ENCODE results near the gene AUTS2.
"Not testable (repeated sequence)": the region's sequence is repeated elsewhere in the genome, so short reads cannot be mapped to it uniquely, and the experiment has no call there.

The AUTS2 gene

GRCh38 chr7:69768986-69769595, 170.8 kb downstream of the AUTS2 start:
- no peak for DNase-seq

DNA sequence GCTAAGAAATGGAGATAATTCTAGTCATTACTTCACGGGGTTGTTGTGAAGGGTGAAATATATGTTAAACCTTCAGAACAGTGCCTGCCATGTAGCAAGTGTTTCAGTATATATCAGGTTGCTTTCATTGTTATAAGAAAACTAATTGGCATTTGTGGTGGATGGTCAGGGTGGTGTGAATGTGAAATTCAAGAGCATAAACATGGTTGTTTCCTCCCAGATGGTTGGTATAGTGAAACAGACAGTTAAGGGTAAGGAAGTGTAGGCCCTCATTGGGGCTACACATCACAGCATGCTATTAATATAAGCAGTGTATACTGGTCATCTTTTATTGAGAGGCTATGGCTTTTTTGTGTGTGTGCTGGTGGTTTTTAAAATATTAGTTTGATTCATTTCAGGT, 171.6 kb downstream of the AUTS2 start:
- DNase-seq = no peak

DNA sequence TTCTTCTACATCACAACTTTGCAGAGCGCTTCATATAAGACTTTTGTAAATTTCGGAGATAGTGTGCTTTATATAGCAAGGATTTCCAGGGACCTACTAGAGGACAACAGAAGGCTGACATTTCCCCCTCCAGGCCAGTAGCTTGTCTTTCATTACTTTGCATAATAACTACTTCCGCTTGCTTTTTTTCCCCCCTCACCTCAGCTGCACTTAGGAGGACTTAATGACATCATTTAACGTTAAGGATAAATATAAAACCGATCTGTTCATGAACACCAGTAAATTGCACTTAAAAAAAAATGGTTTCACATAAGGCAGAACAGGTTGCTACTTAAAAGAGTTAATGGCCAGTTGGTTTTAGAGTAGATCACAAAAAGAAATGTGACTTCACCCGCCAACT, 172.3 kb downstream of the AUTS2 start:
- no peak for DNase-seq

- DNase-seq = no peak
These were observed 174.6 kb downstream of the AUTS2 start for GRCh38 chr7:69772718-69773436.

GRCh38 chr7:69773535-69774225, 175.4 kb downstream of the AUTS2 start:
- DNase-seq = no peak

DNA sequence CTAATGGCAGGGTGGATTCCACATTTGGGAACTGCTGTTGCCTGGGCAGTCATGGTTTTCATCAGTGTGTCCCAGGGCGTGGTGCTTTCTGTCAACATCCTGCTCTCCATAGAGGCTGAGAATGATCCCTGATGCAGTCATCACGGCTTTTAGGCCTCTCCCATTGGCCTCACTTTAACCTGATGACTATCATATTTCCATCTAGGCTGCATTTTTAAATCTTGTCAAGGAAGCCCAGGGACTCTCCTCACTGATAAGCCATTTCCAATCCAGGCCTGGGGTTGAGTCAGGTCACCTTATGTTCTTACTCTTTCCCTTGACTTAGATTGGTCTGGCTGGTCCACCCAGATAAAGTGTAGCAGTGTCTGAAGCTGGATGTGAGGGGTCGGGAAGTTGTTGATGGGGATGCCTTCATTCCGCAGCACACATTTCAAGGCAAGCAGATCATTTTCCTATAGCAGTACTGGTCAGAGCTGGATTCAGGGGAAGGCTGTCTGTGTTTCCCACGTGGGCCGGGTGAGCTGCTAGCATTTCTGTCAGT, 177.0 kb downstream of the AUTS2 start:
- no peak for DNase-seq

- no peak for DNase-seq
These were observed 178.3 kb downstream of the AUTS2 start for GRCh38 chr7:69776611-69777010.

DNA sequence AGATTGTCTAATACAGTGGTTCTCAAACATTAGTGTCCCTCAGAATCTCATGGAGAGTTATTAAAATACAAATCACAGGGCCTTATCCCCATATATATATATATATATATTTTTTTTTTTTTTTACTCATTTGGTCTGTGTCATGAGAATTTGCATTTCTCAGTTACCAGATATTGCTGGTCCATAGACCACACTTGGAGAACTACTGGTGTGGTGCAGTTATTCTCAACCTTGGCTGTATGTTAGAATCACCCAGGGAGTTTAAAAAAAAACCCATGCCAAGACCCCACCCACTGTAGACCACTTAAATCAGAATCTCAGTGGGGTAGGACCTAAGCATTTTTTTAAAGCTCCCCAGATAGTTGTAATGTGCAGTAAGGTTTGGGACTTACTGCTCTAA, 179.9 kb downstream of the AUTS2 start:
- no peak for DNase-seq

GRCh38 chr7:69780379-69780778, 182.1 kb downstream of the AUTS2 start:
- no peak for DNase-seq

DNA sequence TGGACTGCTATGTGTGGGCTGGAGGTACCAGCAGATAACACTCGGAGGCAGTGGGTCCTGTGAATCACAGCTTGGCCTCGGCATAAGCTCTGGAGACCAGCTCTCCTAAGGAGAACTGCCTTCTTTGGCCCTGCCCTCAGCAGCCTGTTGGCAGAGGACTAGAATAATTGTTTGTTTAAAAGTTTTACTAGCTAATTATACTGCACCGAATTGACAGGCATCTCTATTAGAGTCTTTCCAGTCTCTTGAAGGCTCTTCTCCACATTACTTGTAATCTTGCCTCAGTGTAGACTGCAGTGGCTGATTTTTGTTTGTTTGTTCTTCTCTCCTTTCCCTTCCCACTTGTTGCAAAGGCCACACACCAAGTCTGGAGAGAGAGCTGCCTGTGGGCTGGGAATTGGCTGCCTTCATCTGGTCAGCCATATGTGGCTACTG, 183.2 kb downstream of the AUTS2 start:
- DNase-seq = no peak

DNA sequence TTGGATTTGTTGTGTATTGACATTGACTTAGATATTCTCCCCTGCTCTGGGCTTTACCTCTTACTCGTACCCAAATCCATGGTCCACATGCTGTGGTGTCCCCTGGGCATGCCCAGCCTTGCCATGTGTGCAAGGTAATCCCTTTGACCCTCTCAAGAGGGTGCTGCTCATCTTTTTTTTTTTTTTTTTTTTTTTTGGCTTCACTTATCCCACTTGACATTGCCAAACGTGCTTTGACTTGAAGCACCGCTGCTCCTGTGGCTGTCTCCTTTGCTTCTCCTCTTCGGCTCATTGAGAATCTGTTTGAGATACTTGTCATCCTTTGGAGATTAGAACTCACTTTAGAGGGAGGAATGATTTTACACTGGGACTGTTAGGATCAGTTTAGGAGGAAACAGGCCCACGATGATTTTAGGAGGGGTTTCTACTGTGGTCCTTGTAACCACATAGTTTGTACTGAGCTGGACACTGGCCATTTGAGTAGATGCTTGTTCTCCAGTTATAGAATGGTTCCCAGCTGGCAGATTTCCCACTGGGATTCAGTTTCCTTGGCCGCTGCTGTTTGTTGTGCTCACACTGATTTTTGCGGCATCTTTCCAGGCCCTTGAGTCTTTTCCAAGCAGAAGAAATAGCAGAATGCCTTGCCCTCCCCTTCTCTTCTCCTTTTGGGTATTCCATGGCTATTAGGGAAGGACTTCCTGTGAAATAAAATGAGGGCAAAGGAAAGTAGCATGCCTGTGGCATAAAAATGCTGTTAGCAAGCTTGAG, 184.8 kb downstream of the AUTS2 start:
- no peak for DNase-seq

DNA sequence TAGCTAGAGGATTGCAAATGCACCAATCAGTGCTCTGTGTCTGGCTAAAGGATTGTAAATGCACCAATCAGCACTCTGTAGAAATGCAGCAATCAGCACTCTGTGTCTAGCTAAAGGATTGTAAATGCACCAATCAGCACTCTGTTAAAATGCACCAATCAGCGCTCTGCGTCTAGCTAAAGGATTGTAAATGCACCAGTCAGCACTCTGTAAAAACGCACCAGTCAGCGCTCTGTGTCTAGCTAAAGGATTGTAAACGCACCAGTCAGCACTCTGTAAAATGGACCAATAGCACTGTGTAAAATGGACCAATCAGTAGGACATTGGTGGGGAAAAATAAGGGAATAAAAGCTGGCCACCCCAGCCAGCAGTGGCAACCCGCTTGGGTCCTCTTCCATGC, 187.9 kb downstream of the AUTS2 start:
- DNase-seq = not testable (repeated sequence)

DNA sequence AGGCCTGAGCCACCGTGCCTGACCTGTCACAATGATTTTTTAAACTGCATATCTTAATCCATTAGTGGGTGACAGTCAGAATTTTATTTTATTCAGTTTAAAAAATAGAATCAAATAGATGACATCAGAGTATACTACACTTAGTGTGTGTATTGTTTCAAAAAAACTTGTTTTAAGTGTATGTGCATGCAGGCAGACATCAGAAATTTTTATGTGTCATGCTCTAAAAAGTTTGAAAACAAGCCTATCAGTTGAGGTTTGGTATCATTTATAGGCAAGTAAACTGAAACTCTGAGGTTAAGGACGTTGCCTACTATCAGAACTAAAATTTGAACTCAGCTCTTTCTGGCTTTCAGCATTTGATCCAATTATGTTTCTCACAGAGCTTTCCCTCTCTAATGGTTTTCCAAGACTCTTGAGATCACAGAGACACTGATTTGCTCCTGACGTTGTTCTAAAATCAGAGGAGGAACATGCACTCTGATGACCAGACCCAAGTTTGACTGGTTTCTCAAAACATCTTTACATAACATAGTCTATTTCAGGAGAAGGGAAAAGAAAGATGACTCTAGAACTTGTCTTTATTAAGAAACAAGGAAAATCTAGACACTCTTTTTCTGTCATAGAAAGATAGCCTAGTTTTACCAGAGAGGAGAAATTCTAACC, 188.6 kb downstream of the AUTS2 start:
- DNase-seq = no peak

DNA sequence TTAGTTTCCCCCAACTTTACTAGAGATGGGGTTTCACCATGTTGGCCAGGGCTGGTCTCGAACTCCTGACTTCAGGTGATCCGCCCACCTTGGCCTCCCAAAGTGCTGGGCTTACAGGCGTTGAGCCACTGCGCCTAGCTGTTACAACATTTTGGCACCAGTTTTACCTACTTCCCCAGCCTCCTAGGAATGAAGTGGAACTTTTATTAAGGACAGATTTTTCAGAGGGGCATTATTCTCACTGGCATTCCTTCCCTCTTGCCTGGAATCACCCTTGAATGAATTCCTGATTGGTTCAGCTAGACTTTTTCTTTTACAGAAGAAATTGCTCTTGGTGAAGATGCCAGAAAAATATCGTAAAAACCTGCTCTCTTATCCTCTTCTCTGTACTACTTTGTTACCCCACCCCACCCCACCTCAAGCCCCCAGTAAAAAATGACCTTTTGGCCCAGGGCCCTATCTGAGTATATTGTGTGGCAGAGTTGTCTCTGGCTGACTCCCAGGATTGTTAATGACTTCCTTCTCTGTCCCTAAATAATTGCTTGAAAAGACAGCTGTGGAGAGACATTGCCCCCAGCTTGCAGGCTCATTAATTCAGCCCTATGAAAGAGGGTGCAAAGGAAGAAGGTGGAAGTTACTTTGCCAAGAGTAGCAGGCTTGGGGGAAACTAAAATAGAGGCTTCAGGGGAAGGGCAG, 189.6 kb downstream of the AUTS2 start:
- DNase-seq = no peak

DNA sequence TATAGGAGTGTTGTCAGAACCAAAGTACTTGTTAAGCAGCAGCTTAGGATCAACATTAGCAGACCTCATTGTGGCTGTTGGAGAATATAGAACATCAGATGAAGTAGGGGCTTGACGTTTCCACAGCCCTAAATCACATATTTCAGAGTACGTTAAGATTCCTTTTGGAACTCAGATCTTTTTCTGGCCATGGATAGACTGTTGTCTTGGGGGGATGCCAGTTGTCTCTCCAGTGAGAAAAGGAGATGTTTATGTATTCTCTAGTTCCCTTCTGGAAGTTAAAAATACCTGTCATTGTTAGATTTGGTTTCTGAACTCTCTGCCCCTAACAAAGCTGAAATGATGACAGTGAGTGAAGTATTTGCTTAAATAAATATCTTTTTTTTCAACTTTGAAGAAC, 191.3 kb downstream of the AUTS2 start:
- DNase-seq = no peak

DNA sequence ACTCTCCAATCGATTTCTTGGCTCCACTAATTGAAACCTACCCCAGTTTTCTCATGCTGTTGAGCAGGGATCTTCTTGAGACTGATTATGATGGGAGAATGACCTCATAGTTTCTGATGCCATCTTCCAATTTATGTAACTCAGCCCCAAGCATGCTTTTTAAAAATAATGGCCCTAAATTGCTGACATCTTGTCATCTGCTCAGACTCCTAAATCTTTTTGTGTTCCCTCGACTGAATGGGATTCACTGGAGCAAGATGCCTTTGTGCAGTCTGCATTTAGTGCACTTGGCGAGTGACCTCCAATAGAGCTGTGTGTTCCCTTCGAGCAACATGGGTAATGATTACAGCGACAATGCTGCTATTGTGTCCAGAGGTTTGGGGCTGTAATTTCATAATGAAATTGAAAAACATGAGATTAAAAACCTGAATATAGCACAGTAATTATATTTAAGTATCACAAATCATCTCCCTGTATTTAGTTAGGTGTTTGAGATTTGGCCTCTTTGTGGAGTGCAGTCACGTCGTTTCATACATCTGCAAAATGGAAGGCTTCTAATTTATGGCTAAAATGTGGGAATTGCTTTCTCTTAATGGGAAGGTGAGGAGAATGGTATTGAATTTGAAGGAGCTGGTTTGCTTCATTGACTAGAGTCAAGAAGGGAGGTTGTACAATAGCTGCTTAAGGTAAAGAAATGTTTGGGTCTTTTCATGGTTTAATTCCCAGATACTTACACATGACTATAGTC, 192.9 kb downstream of the AUTS2 start:
- no peak for DNase-seq

DNA sequence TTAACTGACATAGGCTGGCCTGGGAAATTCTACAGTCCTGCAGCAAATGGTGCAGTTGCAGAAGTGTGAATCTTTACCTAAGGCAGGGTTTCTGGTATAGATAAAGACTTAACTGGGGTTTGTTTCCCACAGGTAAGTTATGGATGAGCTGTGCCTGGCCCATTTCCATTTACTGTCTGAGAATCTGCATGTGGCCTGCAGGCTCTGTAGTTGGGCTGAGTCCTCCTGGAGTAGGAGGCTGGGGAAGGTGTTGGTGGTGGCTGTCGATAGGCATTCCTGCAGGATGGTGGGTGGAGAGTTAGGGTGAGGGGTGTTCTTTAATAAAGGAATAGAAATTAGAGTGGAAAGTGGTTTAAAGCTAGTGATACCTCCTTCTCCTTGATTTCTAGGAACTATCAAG, 193.5 kb downstream of the AUTS2 start:
- no peak for DNase-seq

DNA sequence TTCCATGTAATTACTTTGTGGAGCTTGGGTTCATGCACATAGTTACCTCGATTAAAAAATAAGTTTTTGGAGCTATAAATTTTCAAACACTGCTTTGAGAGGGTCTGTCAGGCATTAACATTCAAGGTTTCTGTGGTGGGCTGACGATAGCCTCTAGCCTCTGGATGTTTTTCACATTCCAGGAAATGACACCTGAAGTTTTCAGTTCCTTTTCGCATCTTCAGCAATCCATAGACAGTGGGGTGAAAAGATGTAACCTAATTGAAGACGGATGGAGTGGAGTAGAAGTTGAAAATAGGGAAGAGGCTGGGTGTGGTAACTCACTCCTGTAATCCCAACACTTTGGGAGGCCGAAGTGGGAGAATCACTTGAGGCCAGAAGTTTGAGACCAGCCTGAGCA, 197.7 kb downstream of the AUTS2 start:
- no peak for DNase-seq

GRCh38 chr7:69796416-69796815, 198.1 kb downstream of the AUTS2 start:
- DNase-seq = no peak

GRCh38 chr7:69799048-69799697, 200.9 kb downstream of the AUTS2 start:
- no peak for DNase-seq

- DNase-seq = no peak
These were observed 201.7 kb downstream of the AUTS2 start for GRCh38 chr7:69799990-69800389.
